K562 (cell line): ENCODE results near the gene PGF. TPM values are rescaled to one million over a fixed set of nuclear protein-coding genes. Genes with fewer than 3 reads are reported as not detected.

Source experiments
- CREM ChIP-seq: IDR thresholded peaks from 2 replicates; pipeline ENCODE4 v1.6.1; 2014; ENCODE audit warnings: antibody characterized with exemption, low read depth
- KLF6 ChIP-seq: fragments of 250-450 bp; sonication (Bioruptor Pico); IDR thresholded peaks from 2 replicates; pipeline ENCODE4 v1.4.0; 2020; ENCODE audit warnings: mild to moderate bottlenecking, moderate library complexity, borderline replicate concordance
- NONO ChIP-seq, 2 experiments: fragments of 200-400 bp in 1 of 2; fragments of 450-650 bp in 1 of 2; formaldehyde crosslinking in 1 of 2; IDR thresholded peaks; 2 replicates each; pipeline ENCODE4 v1.6.1; 2017; ENCODE audit warnings: low read depth in 2 of 2, mild to moderate bottlenecking in 2 of 2, moderate library complexity in 2 of 2, low read length in 1 of 2
- PHB2 ChIP-seq: fragments of 450-650 bp; IDR thresholded peaks from 2 replicates; pipeline ENCODE4 v1.6.1; 2017; ENCODE audit warnings: low read depth
- SIN3A ChIP-seq, 2 experiments: fragments of 150-350 bp in 1 of 2; IDR thresholded peaks; 2 replicates each; pipeline ENCODE4 v1.6.1; 2011 to 2016; ENCODE audit warnings: borderline replicate concordance in 2 of 2, low read depth in 2 of 2, low read length in 2 of 2, mild to moderate bottlenecking in 2 of 2, moderate library complexity in 2 of 2; ENCODE audit not compliant: control insufficient read depth in 1 of 2
- SNIP1 ChIP-seq: fragments of 450-650 bp; IDR thresholded peaks from 2 replicates; pipeline ENCODE4 v1.7.1; 2017; ENCODE audit warnings: low read depth, mild to moderate bottlenecking
- YBX1 ChIP-seq: fragments of 450-650 bp; IDR thresholded peaks from 2 replicates; pipeline ENCODE4 v1.7.1; 2016; ENCODE audit warnings: mild to moderate bottlenecking
- YY1 ChIP-seq, 3 experiments: IDR thresholded peaks; 2 replicates each; pipeline ENCODE4 v1.6.1; 2011; ENCODE audit warnings: low read length in 2 of 3, mild to moderate bottlenecking in 2 of 3, moderate library complexity in 2 of 3, borderline replicate concordance in 1 of 3, control low read depth in 1 of 3, low read depth in 1 of 3; ENCODE audit not compliant: insufficient read depth in 3 of 3, insufficient replicate concordance in 2 of 3, control insufficient read depth in 1 of 3, insufficient read length in 1 of 3; ENCODE audit errors: extremely low read depth in 1 of 3
- ZFP1 ChIP-seq: fragments of 450-650 bp; formaldehyde crosslinking; IDR thresholded peaks from 2 replicates; pipeline ENCODE4 v1.4.0; 2020; ENCODE audit warnings: mild to moderate bottlenecking, mixed read lengths
- ZNF175 ChIP-seq: fragments of 200-800 bp; sonication (Bioruptor generic); IDR thresholded peaks from 2 replicates; pipeline ENCODE4 v1.6.1; 2016; ENCODE audit warnings: low read depth, mild to moderate bottlenecking, missing genetic modification characterization, missing compliant biosample characterization
- ZNF224 ChIP-seq: sonication (generic); formaldehyde crosslinking; IDR thresholded peaks from 2 replicates; pipeline ENCODE4 v1.8.0; 2022; ENCODE audit warnings: mild to moderate bottlenecking, missing genetic modification reagents
- ZNF274 ChIP-seq: IDR thresholded peaks from 2 replicates; pipeline ENCODE4 v1.6.1; 2011; ENCODE audit warnings: low read depth, mild to moderate bottlenecking, low read length, moderate library complexity, borderline replicate concordance
- polyA plus RNA-seq, 8 experiments: library from polyadenylated mRNA; depleted of rRNA in 4 of 8; stranded (reverse) in 5 of 8; unstranded in 3 of 8; fragments of >200 nt; fragmentation: Nextera tagmentation in 2 of 8; fragmentation: Illumina TruSeq in 1 of 8; extraction: Ambion mirVana in 2 of 8; extraction: Trizol in 1 of 8; gene quantifications; 2 replicates each; pipeline versions ENCODE4 v1.2.1 to v1.2.3, GENCODE V29; 2011 to 2014; ENCODE audit warnings: inconsistent platforms in 1 of 8, missing spikeins in 1 of 8
- total RNA-seq, 7 experiments: library from RNA; depleted of rRNA in 6 of 7; stranded (reverse); fragments of >200 nt in 6 of 7; fragmentation: Illumina TruSeq in 2 of 7; extraction: Trizol in 2 of 7; gene quantifications; 2 replicates each; pipeline versions ENCODE4 v1.2.1 to v1.2.3, GENCODE V29; 2011 to 2021; ENCODE audit warnings: low replicate concordance in 1 of 7
- TF ChIP-seq, protein P1 (sequence below): fragments of 250-450 bp; sonication (Bioruptor Pico); IDR thresholded peaks from 2 replicates; pipeline ENCODE4 v1.5.0; 2022; ENCODE audit warnings: mild to moderate bottlenecking
- TF ChIP-seq, protein P2 (sequence below): fragments of 250-450 bp; sonication (Bioruptor Pico); IDR thresholded peaks from 2 replicates; pipeline ENCODE4 v1.4.0; 2020
- TF ChIP-seq, protein P3 (sequence below): sonication (generic); formaldehyde crosslinking; IDR thresholded peaks from 2 replicates; pipeline ENCODE4 v1.9.0; 2022; ENCODE audit warnings: mild to moderate bottlenecking, missing genetic modification reagents

Gene PGF
- total and polyA plus RNA-seq, 9 of the 15 experiments (the other 6 are each of a cell fraction or from before 2014, with no cell fraction given) = 0.04 to 0.44 (median 0.18) TPM

DNA sequence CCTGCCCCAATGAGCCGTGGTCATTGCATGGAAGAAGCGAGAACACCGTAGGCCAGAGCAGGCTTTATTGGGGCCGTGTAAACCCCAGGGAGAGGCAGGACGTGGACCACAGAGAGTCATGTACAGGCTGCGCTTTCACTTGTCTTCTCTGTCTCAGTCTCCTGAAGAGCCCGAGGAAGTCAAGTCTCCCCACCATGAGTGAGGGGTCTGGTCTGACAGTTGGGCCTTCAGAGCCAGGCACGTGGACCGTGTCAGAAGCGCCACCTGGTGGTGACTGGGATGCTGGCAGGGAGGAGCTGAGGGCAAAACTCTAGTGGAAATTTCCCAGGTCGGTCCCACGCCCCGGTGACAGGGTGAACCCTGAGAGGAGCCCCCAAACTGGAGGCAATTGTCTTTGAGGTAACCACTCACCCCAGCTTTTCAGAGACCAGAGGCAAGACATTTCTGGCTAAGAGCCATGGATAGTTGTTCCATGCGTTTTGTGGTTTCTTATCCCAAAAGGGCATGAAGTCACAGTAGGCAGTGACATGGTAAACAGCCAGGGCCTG, 49.7 kb downstream of the PGF start (continued):
- TF ChIP-seq CREM = peak; percentile 57; the same call in 1 of the 2 replicates
- TF ChIP-seq ZNF175 (CRISPR knock-in tag) = no peak
- no peak for TF ChIP-seq ZNF274
- TF ChIP-seq, protein P1, sequence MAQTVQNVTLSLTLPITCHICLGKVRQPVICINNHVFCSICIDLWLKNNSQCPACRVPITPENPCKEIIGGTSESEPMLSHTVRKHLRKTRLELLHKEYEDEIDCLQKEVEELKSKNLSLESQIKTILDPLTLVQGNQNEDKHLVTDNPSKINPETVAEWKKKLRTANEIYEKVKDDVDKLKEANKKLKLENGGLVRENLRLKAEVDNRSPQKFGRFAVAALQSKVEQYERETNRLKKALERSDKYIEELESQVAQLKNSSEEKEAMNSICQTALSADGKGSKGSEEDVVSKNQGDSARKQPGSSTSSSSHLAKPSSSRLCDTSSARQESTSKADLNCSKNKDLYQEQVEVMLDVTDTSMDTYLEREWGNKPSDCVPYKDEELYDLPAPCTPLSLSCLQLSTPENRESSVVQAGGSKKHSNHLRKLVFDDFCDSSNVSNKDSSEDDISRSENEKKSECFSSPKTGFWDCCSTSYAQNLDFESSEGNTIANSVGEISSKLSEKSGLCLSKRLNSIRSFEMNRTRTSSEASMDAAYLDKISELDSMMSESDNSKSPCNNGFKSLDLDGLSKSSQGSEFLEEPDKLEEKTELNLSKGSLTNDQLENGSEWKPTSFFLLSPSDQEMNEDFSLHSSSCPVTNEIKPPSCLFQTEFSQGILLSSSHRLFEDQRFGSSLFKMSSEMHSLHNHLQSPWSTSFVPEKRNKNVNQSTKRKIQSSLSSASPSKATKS (CRISPR knock-in tag) = no peak
- TF ChIP-seq SIN3A (IDR thresholded peaks at IDR 0.05; ENCODE audit: borderline replicate concordance in 2 of 2, control insufficient read depth in 1 of 2, low read depth in 2 of 2, low read length in 2 of 2) = peak in 1 of 2 experiments; percentile 62; a peak in 1 of 4 replicates
- TF ChIP-seq, protein P2, sequence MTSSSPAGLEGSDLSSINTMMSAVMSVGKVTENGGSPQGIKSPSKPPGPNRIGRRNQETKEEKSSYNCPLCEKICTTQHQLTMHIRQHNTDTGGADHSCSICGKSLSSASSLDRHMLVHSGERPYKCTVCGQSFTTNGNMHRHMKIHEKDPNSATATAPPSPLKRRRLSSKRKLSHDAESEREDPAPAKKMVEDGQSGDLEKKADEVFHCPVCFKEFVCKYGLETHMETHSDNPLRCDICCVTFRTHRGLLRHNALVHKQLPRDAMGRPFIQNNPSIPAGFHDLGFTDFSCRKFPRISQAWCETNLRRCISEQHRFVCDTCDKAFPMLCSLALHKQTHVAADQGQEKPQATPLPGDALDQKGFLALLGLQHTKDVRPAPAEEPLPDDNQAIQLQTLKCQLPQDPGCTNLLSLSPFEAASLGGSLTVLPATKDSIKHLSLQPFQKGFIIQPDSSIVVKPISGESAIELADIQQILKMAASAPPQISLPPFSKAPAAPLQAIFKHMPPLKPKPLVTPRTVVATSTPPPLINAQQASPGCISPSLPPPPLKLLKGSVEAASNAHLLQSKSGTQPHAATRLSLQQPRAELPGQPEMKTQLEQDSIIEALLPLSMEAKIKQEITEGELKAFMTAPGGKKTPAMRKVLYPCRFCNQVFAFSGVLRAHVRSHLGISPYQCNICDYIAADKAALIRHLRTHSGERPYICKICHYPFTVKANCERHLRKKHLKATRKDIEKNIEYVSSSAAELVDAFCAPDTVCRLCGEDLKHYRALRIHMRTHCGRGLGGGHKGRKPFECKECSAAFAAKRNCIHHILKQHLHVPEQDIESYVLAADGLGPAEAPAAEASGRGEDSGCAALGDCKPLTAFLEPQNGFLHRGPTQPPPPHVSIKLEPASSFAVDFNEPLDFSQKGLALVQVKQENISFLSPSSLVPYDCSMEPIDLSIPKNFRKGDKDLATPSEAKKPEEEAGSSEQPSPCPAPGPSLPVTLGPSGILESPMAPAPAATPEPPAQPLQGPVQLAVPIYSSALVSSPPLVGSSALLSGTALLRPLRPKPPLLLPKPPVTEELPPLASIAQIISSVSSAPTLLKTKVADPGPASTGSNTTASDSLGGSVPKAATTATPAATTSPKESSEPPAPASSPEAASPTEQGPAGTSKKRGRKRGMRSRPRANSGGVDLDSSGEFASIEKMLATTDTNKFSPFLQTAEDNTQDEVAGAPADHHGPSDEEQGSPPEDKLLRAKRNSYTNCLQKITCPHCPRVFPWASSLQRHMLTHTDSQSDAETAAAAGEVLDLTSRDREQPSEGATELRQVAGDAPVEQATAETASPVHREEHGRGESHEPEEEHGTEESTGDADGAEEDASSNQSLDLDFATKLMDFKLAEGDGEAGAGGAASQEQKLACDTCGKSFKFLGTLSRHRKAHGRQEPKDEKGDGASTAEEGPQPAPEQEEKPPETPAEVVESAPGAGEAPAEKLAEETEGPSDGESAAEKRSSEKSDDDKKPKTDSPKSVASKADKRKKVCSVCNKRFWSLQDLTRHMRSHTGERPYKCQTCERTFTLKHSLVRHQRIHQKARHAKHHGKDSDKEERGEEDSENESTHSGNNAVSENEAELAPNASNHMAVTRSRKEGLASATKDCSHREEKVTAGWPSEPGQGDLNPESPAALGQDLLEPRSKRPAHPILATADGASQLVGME (CRISPR knock-in tag) = no peak
- TF ChIP-seq ZFP1 = no peak
- no peak for TF ChIP-seq SNIP1
- TF ChIP-seq, protein P3, sequence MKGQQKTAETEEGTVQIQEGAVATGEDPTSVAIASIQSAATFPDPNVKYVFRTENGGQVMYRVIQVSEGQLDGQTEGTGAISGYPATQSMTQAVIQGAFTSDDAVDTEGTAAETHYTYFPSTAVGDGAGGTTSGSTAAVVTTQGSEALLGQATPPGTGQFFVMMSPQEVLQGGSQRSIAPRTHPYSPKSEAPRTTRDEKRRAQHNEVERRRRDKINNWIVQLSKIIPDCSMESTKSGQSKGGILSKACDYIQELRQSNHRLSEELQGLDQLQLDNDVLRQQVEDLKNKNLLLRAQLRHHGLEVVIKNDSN (CRISPR knock-in tag) = peak; percentile 70
- TF ChIP-seq ZNF224 (CRISPR knock-in tag) = no peak
- no peak for TF ChIP-seq NONO (IDR thresholded peaks at IDR 0.05; ENCODE audit: low read depth in 2 of 2, low read length in 1 of 2)
- no peak for TF ChIP-seq YBX1
- no peak for TF ChIP-seq PHB2
- TF ChIP-seq KLF6 (CRISPR knock-in tag) = no peak; the same call in 1 of the 2 replicates
- peak in 1 of 3 experiments; percentile 14 for TF ChIP-seq YY1 (IDR thresholded peaks at IDR 0.05; ENCODE audit: borderline replicate concordance in 1 of 3, control insufficient read depth in 1 of 3, extremely low read depth in 1 of 3, insufficient read depth in 3 of 3, insufficient read length in 1 of 3, insufficient replicate concordance in 2 of 3, low read depth in 1 of 3, low read length in 2 of 3)
